NCI-H187 treated with DMSO at 0.1 percent for 48 hours (cell line): ENCODE data around the gene IL17F.

Source experiments
- DNase-seq: peaks from one replicate; lab custom pipeline; 2025; lab: John Stamatoyannopoulos, UW

Gene IL17F

GRCh38 chr6:52244400-52244799 lies at the start of gene IL17F:
Gene IL17F, minus strand, starts transcription at chr6:52244500. Its CDS starts 71 bp downstream, at chr6:52244429.
- no peak for DNase-seq

DNA sequence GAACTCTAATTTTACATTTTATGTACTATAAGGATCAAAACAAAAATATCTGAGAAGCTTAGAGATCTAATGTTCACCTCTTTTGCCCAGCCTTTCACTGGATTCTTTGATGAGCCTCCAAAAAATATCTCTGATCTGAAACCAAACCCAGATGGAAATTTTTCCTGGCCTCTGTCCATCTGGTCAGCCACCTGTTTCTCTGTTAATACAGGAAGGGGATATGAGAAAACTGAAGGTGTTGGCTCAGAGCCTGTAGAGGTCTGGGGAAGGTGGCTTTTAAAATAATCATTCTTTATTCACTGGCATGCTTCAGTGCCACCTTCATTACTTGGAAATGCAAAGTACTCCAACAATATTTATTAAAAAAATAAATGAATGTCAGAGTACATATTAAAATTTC lies 48.8 kb upstream of the IL17F start:
- no peak for DNase-seq

GRCh38 chr6:52288841-52289240 lies 44.5 kb upstream of the IL17F start:
- DNase-seq = no peak

DNA sequence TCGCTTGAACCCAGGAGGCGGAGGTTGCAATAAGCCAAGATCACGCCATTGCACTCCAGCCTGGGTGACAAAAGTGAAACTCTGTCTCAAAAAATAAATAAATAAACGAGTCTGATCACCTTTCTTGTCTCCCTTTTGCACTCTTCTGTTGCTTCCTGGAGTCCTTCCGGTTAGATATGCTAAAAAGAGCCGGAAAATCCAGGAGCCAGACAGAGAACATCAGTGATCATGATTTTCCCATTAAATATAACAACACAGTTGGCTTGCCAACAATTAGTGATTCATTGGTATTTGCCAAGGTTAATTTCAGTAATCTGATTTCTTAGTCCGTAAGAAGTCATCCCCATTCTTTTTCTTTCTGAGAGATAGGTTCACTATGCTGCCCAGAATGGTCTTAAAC lies 43.9 kb upstream of the IL17F start:
- no peak for DNase-seq

DNA sequence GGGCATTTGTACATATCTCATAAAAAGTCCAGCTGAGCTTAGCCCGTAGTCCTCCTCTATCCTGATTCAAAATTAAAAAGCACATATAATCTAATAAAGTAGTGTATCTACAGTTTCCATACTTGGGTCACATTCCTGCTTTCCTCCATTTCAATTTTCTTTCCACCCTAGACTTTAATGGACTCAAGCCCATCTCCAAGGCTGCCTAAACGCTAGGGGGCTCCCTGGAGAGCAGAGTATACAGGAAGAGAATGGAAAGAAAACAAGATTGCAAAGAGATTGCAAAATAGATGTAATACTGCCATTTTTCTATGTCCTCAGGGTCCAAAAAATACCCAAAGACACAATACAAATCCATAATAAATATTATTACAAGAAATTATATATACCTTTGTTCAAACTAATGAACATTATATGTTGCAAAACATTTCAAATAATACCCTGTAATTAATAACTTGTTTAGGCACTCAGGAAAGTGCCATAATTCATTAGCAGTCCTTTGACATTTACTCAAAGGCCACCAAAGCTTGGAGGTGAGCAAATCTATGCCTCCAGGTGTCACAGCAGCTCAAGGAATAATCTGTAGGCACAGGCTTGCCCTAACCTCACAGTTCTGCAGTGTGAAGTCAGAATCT lies 42.6 kb upstream of the IL17F start:
- peak; percentile 16 for DNase-seq

- DNase-seq = no peak
Observed at GRCh38 chr6:52285177-52286068, 41.1 kb upstream of the IL17F start.

- DNase-seq = peak; percentile 97
Observed at GRCh38 chr6:52284460-52285176, 40.3 kb upstream of the IL17F start, which contains the start of gene MCM3. Gene MCM3, minus strand, starts transcription at chr6:52284742. Its CDS starts 68 bp downstream, at chr6:52284674.

- DNase-seq = peak; percentile 2
Observed at GRCh38 chr6:52284131-52284459, 39.8 kb upstream of the IL17F start.

DNA sequence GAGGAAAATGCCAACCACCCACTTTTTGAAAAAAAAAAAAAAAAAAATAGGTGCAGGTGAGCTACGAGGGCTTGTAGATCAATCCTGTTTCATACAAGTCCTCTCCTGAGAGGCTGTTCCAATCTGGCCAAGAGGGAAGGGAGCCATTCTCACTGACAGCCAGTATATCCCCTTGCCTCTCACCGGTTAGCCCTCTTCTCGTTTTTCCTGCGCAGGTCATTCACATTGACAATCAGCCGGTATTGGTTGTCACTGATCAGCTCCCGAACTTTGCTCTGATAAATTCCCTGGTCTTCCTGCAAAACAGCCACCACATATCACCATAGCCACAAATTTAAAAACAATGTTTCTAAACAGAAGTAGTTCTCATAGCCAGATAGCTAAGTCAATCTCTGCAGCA lies 38.8 kb upstream of the IL17F start:
- DNase-seq = no peak

GRCh38 chr6:52276130-52276529 lies 31.8 kb upstream of the IL17F start:
- DNase-seq = no peak

DNA sequence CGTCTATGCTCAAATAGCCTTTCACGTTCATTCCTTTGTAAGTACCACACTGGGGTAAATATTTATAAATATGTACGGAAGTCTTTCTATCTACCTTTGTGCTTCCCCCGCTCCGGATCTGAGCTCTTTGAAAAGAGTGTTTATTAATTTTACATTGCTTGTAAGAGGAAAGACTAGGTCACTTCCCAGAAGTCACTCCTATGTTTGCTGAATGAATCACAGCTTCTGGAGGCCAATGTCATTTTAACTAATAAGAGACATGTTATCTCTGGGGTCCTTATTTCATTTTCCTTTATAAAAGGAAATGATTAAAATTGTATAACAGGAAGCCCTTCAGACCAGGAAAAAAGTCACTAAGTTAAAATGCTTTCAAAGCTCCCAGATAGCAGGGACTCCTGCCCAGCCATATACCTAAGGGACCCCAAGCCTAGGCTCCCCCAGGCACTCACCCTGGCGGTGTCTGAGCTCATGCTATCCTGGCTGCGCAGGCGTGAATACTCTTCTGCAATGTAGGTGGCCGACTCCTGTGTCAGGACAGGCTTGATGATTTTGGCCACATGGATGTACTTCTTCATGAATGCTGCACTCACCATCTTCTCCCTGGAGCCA lies 27.7 kb upstream of the IL17F start:
- DNase-seq = no peak

DNA sequence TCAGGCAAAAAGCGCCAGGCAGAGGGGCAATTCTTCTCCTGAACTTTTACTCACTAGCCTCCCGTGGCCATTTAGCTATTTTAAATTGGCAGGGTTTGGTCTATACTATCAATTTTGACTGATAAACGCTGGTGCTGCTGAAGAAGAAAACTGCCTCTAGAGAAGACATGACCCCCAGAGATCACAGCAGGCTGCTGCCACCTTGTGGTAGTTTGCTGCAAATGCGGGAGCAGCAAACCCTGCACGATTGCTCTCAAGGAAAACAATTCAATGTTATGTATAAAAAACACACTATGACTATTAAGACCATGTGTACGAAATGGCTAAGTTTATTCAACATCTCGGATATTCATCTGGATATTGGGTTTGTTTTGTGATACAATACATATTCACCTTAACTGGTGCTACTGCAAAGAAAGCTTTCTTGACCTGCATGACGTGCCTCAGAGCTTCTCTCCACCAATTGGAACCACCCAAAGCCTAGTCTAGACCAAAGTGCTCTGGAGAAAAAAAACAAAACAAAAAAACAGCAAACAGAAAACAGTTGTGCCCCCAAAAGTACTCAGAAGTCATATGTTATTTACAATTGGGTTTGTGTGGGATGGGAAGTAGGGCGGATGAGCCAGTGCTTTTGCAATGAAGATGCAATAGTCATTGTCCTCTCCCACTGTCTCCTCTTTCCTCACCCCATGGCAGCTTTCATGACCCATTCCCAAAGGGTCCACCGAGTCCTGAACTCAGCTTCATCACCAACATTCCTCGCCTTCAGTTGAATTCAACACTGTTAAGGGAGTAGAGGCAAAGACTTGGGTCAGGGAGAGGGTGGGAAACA lies 19.6 kb upstream of the IL17F start:
- DNase-seq = no peak

DNA sequence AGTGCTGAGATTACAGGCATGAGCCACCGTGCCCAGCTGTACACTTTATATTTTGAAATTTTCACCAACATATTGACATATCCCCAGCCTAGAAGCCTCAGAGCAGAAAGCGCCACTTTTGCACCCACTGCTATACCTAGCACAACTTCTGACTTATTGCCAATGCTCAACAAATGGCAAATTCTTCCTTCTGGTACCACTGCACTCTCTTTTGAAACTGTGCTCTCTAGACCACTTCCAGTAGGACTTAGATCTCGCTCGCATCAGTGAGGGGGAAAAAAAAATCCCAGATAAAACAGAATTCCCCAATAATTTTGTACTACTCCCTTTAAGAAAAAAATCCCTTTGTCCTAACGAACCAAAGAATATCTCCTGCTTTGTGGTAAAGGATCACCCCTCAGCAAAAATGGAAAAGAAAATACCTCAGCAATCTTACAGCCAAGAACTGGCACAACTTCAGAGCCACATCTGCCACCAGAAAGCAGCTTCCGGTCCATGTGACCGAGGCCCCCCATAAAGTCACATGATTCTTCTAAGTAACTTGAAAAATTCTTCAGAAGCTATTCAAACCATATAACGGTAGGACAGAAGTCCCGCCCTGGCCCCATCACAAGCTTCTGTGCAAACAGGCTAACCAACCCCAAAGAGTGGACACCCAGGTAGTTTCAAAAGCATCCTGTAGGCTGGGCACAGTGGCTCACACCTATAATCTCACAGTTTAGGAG lies 18.5 kb upstream of the IL17F start:
- no peak for DNase-seq

DNA sequence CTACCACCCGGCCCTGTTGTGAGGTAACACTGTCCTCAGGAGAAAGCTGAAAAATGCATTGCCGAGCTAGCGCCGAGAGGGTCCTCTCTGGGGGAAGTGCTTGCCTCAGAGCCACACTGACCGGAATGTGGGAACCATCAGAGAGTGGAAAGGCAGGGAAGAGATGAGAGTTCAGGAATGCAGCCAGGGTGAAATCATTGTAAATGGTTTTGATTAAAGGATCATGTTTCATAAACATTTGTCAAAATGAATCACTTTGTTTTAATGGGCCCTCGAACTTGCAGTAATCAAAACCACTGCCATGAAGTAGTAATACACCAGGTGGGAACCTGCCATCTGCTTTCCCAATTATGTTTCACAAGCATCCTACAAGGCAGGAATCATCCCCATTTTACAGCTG lies 16.9 kb upstream of the IL17F start:
- no peak for DNase-seq

GRCh38 chr6:52260634-52261033 lies 16.3 kb upstream of the IL17F start:
- no peak for DNase-seq

DNA sequence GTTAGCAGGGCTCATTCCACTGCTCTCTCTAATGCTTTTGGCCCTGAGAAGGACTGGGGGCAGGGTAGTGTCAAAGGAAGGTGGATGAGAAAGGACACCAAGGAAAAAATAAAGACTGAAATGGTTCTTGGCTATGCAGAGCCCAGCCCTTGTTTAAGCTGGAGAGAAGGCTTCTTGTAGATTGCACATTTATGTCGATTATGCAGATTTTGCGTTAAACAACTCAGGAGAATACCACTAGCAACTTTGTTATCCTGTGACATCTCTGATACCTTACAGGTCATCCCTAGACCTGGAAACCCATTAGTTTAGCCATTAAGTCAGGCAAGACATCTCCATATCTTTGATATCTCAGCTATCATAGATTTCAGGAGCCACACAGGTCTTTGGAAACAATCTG lies 11.1 kb upstream of the IL17F start:
- DNase-seq = no peak

DNA sequence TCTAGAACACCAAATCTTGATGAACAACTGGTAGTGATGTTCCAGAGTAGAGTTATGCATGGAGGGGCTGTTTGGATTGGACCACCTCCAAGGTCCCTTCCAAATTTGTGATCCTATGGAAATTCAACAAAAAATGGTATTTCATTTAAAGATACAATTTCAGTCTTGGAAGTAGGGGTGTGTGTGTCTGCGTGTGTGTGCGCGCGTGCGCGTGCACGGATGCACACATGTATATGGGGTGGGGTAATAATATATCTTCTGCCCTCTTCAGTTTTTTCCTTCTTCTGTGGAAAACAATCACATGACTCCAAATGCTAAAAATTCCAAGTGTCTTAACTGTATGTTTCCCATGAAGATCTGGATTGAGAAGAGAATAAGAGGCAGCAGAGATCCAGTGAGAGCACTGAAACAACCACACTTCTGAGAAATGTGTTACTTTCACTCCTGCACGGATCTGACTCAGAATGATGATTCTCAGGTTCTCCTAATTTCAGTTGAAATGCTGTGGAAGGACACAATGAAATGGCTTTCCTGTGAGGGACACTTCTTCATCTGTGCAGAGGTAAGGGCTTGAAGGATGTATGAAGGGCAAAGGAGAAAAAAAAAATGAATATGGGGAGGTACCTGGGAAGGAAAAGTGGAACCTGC lies 10.6 kb upstream of the IL17F start:
- no peak for DNase-seq

GRCh38 chr6:52253494-52253893 lies 9.2 kb upstream of the IL17F start:
- no peak for DNase-seq

GRCh38 chr6:52251113-52251512 lies 6.8 kb upstream of the IL17F start:
- no peak for DNase-seq

DNA sequence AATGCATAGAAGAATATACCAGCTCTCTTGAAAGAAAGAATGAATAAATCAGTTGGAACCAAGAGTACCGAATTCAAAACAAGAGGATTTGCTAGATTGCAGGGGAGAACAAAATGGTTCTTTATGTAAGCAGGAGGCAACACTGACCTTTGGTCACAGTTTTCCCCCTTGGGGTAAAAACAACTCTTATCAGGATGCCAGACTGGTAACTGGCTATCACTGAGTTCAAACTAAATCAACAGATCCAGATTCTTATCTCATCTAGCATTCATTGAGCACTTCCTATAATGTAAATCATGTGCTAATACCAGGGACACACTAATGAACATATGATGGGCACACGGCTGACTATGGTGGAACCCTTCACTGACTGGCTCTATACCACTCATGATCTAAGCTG lies 4.8 kb upstream of the IL17F start:
- no peak for DNase-seq
